A673 (cell line): ENCODE results near the gene QRFP. TPM values are rescaled to one million over a fixed set of nuclear protein-coding genes. Genes with fewer than 3 reads are reported as not detected.

Experiments used
- BruUV-seq: library from RNA; stranded (reverse); fragments of 400-500 nt; replicated peaks from 2 replicates; lab custom pipeline; 2021; lab: Mats Ljungman, UMichigan
- CTCF ChIA-PET: fragments of 300-600 bp; sonication (Branson Sonifier 250); formaldehyde crosslinking; loops from one replicate; lab custom pipeline; 2022; ENCODE audit warnings: antibody characterized with exemption; lab: Charles Lee
- POLR2A ChIA-PET: fragments of 300-600 bp; sonication (Branson Sonifier 250); formaldehyde crosslinking; loops from one replicate; lab custom pipeline; 2022; ENCODE audit warnings: antibody characterized with exemption; ENCODE audit not compliant: low non-redundant PET; lab: Charles Lee
- DNase-seq: peaks from one replicate; pipeline ENCODE4 v3.0.0-alpha.2; 2015; ENCODE audit warnings: low spot score
- H3K27ac ChIP-seq: fragments of 200-600 bp; sonication (generic); 2 replicates; pipeline ENCODE4 v1.5.1; 2016; ENCODE audit warnings: mixed run types, low read depth, mild to moderate bottlenecking, mixed read lengths, antibody characterized with exemption, low read length; ENCODE audit not compliant: poor library complexity, severe bottlenecking
- H3K27me3 ChIP-seq: fragments of 200-600 bp; sonication (generic); replicated peaks from 2 replicates; pipeline ENCODE4 v1.6.1; 2017; ENCODE audit warnings: mixed run types, low read depth, mild to moderate bottlenecking, mixed read lengths, antibody characterized with exemption, low read length; ENCODE audit not compliant: insufficient read depth, poor library complexity
- H3K36me3 ChIP-seq: fragments of 200-600 bp; sonication (generic); 2 replicates; pipeline ENCODE4 v1.6.1; 2016; ENCODE audit warnings: mixed run types, mild to moderate bottlenecking, mixed read lengths, antibody characterized with exemption, low read length; ENCODE audit not compliant: insufficient read depth, poor library complexity, severe bottlenecking
- H3K4me1 ChIP-seq: fragments of 200-600 bp; sonication (generic); 2 replicates; pipeline ENCODE4 v1.6.1; 2017; ENCODE audit warnings: mixed run types, mild to moderate bottlenecking, mixed read lengths, antibody characterized with exemption, low read length; ENCODE audit not compliant: insufficient read depth, poor library complexity, severe bottlenecking
- H3K4me3 ChIP-seq: fragments of 200-600 bp; sonication (generic); 2 replicates; pipeline ENCODE4 v1.5.1; 2016; ENCODE audit warnings: low read depth, mixed run types, mild to moderate bottlenecking, mixed read lengths, low read length; ENCODE audit not compliant: poor library complexity, severe bottlenecking
- H3K9me3 ChIP-seq: fragments of 200-600 bp; sonication (generic); 2 replicates; pipeline ENCODE4 v1.6.1; 2016; ENCODE audit warnings: mixed run types, low read depth, mild to moderate bottlenecking, mixed read lengths, antibody characterized with exemption, low read length; ENCODE audit not compliant: poor library complexity, severe bottlenecking
- CTCF ChIP-seq: fragments of 300-800, 200-600 bp; sonication (generic); conservative IDR thresholded peaks from 2 replicates; pipeline ENCODE4 v1.5.1; 2017; ENCODE audit warnings: low read depth, mild to moderate bottlenecking, antibody characterized with exemption, low read length, moderate library complexity, mixed read lengths
- EZH2 ChIP-seq: fragments of 200-600 bp; sonication (generic); IDR thresholded peaks from 2 replicates; pipeline ENCODE4 v1.6.1; 2017; ENCODE audit warnings: borderline replicate concordance, low read depth, mild to moderate bottlenecking, mixed read lengths, antibody characterized with exemption, low read length; ENCODE audit not compliant: poor library complexity, severe bottlenecking
- intact Hi-C: fragments of 100-400 bp; cut with micrococcal nuclease; formaldehyde crosslinking; loops from one replicate; pipeline ENCODE4 v1.10.0; 2022; ENCODE audit not compliant: unreplicated experiment
- total RNA-seq: library from RNA; stranded (reverse); gene quantifications from 2 replicates; pipeline ENCODE4 v1.2.3, GENCODE V29; 2021

Gene QRFP
- total RNA-seq, 1 experiment from 2014 or later: not detected

GRCh38 chr9:130890870-130891687 lies 5.5 kb downstream of the QRFP start:
- POLR2A ChIA-PET: no interaction called here
- peaks cover 41% of the 10 kb centered on the region for H3K36me3 ChIP-seq
- no peak overlapping the region for H3K4me3 ChIP-seq
- no peak overlapping the region for H3K27ac ChIP-seq
- TF ChIP-seq EZH2 (no peak), CTCF (no peak)
- intact Hi-C loops: no loop called here
- CTCF ChIA-PET: interaction anchor here (0.6 kb wide), 1 partner anchor 194 kb away, joined by 4 read pairs; no protein-coding TSS in a partner anchor
- no peaks in the 10 kb centered on the region for H3K27me3 ChIP-seq
- no TSS peak for BruUV-seq
- no peaks in the 10 kb centered on the region for H3K4me1 ChIP-seq
- no peak for DNase-seq
- H3K9me3 ChIP-seq: no peaks in the 10 kb centered on the region

GRCh38 chr9:130890124-130890523 lies 6.5 kb downstream of the QRFP start:
- Histone ChIP-seq H3K27me3 (no peaks in the 10 kb centered on the region), H3K27ac (no peak overlapping the region), H3K36me3 (peaks cover 50% of the 10 kb centered on the region), H3K4me1 (no peaks in the 10 kb centered on the region), H3K4me3 (no peak overlapping the region), H3K9me3 (no peaks in the 10 kb centered on the region)
- CTCF ChIA-PET: interaction anchor here (0.6 kb wide), 1 partner anchor 195 kb away, joined by 4 read pairs; no protein-coding TSS in a partner anchor
- POLR2A ChIA-PET: no interaction called here
- TF ChIP-seq EZH2 (no peak), CTCF (no peak)
- intact Hi-C loops: no loop called here
- BruUV-seq: no TSS peak
- DNase-seq: no peak

GRCh38 chr9:130888146-130888885 lies 8.3 kb downstream of the QRFP start:
- intact Hi-C loops: no loop called here
- Histone ChIP-seq H3K27ac (no peak overlapping the region), H3K27me3 (no peaks in the 10 kb centered on the region), H3K36me3 (peaks cover 68% of the 10 kb centered on the region), H3K4me3 (no peak overlapping the region), H3K9me3 (no peaks in the 10 kb centered on the region), H3K4me1 (no peaks in the 10 kb centered on the region)
- ChIA-PET CTCF (no interaction called here), POLR2A (no interaction called here)
- BruUV-seq: no TSS peak
- DNase-seq: no peak
- TF ChIP-seq CTCF (no peak), EZH2 (no peak)
